ENCODE measurements around the gene VWA7.

The VWA7 gene

GRCh38 chr6:31734247-31734820 is 42.8 kb downstream of the VWA7 start (continued):
- TF ChIP-seq CTCF (tag by site-specific recombination; IDR thresholded peaks at IDR 0.05) (no peak), ZNF596 (tag by site-specific recombination; IDR thresholded peaks at IDR 0.05) (no peak), ZNF449 (tag by site-specific recombination; IDR thresholded peaks at IDR 0.05) (no peak), FEZF1 (tag by site-specific recombination; IDR thresholded peaks at IDR 0.05) (no peak), ATF2 (tag by site-specific recombination; IDR thresholded peaks at IDR 0.05; ENCODE audit: low read depth) (peak; percentile 90)
- TF ChIP-seq, protein P1, sequence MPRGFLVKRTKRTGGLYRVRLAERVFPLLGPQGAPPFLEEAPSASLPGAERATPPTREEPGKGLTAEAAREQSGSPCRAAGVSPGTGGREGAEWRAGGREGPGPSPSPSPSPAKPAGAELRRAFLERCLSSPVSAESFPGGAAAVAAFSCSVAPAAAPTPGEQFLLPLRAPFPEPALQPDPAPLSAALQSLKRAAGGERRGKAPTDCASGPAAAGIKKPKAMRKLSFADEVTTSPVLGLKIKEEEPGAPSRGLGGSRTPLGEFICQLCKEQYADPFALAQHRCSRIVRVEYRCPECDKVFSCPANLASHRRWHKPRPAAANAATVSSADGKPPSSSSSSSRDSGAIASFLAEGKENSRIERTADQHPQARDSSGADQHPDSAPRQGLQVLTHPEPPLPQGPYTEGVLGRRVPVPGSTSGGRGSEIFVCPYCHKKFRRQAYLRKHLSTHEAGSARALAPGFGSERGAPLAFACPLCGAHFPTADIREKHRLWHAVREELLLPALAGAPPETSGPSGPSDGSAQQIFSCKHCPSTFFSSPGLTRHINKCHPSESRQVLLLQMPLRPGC (tag by site-specific recombination; IDR thresholded peaks at IDR 0.05): 0 out of 2 replicates have a peak, but pooled peaks have one; percentile 33

DNA sequence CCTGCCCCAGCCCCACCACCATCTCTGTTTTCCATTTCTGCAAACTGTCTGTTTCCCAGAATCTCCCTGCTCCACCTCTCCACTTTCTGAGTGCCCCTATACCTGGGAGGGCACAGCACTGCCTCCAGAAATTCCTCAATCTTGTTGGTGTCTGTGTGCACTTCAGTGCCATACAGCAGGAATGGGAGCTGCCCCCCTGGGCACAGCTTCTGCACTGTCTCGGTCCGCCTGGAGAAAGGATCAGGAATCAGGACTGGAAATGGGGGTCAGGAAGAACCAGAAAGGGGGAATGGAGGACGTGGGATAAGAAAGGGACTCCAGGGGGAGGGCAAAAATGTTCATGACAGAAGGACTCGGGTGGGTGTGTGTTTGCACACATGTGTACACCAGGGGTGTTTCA is 43.4 kb downstream of the VWA7 start:
- Histone ChIP-seq H3K36me3 (ENCODE audit: control insufficient read depth in 2 of 2, insufficient read depth in 1 of 2, low read length in 2 of 2) (peaks cover 12 to 39% of the 10 kb centered on the region in 2 experiments; a peak in 2 of 3 replicates), H3K9me3 (ENCODE audit: control insufficient read depth, insufficient read depth, low read depth, low read length) (no peaks in the 10 kb centered on the region), H3K4me3 (ENCODE audit: low read depth, low read length) (no peak overlapping the region), H3K4me1 (ENCODE audit: control insufficient read depth, insufficient read depth, low read length) (peaks cover 26% of the 10 kb centered on the region), H3K27ac (ENCODE audit: extremely low read depth, low read depth, low read length) (no peak overlapping the region; the same call in 1 of the 2 replicates)
- ChIA-PET CTCF (interaction anchor here (0.9 to 1.2 kb wide), 2 partner anchors 36 to 129 kb away, joined by 3 to 4 read pairs; no protein-coding TSS in a partner anchor), POLR2A (interaction anchor here (0.8 to 2.3 kb wide), 3 partner anchors 29 to 94 kb away, joined by 3 to 10 read pairs (median 3); partner anchors contain the start of genes HSPA1B and VARS1)
- TF ChIP-seq ZNF121 (tag by site-specific recombination; IDR thresholded peaks at IDR 0.05): no peak
- 0 out of 2 replicates have a peak, but pooled peaks have one; percentile 3 for TF ChIP-seq ZNF292 (tag by site-specific recombination; IDR thresholded peaks at IDR 0.05; ENCODE audit: borderline replicate concordance, low read depth)
- no peak for TF ChIP-seq ZNF776 (tag by site-specific recombination; IDR thresholded peaks at IDR 0.05; ENCODE audit: borderline replicate concordance)
- TF ChIP-seq ZSCAN18 (tag by site-specific recombination; IDR thresholded peaks at IDR 0.05): no peak

DNA sequence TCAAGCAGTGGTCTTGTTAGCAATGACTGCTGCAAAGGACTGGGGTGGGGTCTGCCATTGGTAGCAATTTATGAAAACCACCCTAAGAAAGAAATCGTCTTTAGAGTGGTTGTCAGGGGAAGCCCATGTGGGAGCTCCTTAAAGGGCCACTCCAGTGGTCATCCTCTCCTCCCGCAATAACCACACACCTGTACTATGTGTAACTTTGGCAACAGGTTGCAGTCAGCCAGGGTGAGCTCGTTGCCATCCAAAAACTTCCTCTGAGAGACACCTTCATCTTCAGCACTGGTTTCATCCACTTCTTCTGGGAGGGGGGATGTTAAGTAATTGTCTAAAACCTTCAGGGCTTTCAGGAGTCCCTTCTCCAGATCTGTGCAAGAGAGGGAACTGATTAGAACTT is 45.1 kb downstream of the VWA7 start:
- Histone ChIP-seq H3K4me3 (ENCODE audit: low read depth, low read length) (no peak overlapping the region), H3K27ac (ENCODE audit: extremely low read depth, low read depth, low read length) (no peak overlapping the region), H3K9me3 (ENCODE audit: control insufficient read depth, insufficient read depth, low read depth, low read length) (no peaks in the 10 kb centered on the region), H3K36me3 (ENCODE audit: control insufficient read depth in 2 of 2, insufficient read depth in 1 of 2, low read length in 2 of 2) (peaks cover 12 to 54% of the 10 kb centered on the region in 2 experiments; a peak in 2 of 3 replicates), H3K4me1 (ENCODE audit: control insufficient read depth, insufficient read depth, low read length) (peaks cover 12% of the 10 kb centered on the region)
- peak; percentile 78 for TF ChIP-seq SCRT2 (tag by site-specific recombination; IDR thresholded peaks at IDR 0.05)
- TF ChIP-seq ZNF155 (tag by site-specific recombination; IDR thresholded peaks at IDR 0.05): no peak
- CTCF ChIA-PET: interaction anchor here (0.8 kb wide), 1 partner anchor 9 kb away, joined by 3 read pairs; the partner anchor contains the start of gene MPIG6B
- POLR2A ChIA-PET: interaction anchor here (0.6 to 2.3 kb wide), 7 partner anchors 8 to 131 kb away, joined by 3 to 13 read pairs (median 4); partner anchors contain the start of genes C6orf47, HSPA1B, LY6G5C and NEU1
